Measurements from ENCODE around the gene DRD4. TPM values are rescaled to one million over a fixed set of nuclear protein-coding genes. Genes with fewer than 3 reads are reported as not detected.

The DRD4 gene
- 1 to 10 TPM; 1.2 to 2.4 (median 1.8) TPM for total RNA-seq
- long read RNA-seq, donor 1, partial matches to known transcripts: 0 of 1 reads
- long read RNA-seq, donor 1, other reads (novel, unspliced or antisense): 1 of 1 reads
- long read RNA-seq, donor 2, partial matches to known transcripts: 0 of 1 reads
- long read RNA-seq, donor 2, other reads (novel, unspliced or antisense): 1 of 1 reads

DNA sequence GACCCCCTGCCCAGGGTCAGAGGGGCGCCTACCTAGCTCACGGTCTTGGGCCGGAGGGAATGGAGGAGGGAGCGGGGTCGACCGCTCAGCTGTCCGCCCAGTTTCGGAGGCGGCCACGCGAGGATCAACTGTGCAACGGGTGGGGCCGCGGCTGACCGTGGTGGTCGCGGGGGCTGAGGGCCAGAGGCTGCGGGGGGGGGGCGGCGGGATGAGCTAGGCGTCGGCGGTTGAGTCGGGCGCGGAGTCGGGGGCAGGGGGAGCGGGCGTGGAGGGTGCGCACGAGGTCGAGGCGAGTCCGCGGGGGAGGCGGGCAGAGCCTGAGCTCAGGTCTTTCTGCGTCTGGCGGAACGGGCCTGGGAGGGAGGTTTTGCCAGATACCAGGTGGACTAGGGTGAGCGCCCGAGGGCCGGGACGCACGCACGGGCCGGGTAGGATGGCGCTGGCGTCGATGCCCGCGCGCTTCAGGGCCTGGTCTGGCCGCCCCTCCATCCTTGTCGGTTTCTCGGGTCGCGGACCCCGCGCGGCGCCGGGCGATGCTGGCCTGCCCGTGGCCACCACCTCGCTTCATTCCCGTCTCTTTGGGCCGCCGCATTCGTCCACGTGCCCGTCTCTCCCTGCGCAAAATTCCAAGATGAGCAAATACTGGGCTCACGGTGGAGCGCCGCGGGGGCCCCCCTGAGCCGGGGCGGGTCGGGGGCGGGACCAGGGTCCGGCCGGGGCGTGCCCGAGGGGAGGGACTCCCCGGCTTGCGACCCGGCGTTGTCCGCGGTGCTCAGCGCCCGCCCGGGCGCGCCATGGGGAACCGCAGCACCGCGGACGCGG, at the start of gene DRD4:
TSS of gene DRD4 (plus strand) at position 759 of the 822 bp plus-strand sequence. CDS start at position 795, 36 bp downstream.
- peaks cover 9% of the 10 kb centered on the region for H3K4me1 ChIP-seq (ENCODE audit: low read depth)
- DNase-seq (peak in 2 of 3 donors; percentile 42 to 43), ATAC-seq (peak; percentile 55)
- no peak within 1 kb of the TSS for H3K4me3 ChIP-seq
- no peaks in the 10 kb centered on the region for H3K9me3 ChIP-seq
- intact Hi-C loops (cut with DNase I, micrococcal nuclease): no loop called here
- H3K36me3 ChIP-seq (ENCODE audit: low read depth): no peaks in the 10 kb centered on the region
- TF ChIP-seq, protein P1, sequence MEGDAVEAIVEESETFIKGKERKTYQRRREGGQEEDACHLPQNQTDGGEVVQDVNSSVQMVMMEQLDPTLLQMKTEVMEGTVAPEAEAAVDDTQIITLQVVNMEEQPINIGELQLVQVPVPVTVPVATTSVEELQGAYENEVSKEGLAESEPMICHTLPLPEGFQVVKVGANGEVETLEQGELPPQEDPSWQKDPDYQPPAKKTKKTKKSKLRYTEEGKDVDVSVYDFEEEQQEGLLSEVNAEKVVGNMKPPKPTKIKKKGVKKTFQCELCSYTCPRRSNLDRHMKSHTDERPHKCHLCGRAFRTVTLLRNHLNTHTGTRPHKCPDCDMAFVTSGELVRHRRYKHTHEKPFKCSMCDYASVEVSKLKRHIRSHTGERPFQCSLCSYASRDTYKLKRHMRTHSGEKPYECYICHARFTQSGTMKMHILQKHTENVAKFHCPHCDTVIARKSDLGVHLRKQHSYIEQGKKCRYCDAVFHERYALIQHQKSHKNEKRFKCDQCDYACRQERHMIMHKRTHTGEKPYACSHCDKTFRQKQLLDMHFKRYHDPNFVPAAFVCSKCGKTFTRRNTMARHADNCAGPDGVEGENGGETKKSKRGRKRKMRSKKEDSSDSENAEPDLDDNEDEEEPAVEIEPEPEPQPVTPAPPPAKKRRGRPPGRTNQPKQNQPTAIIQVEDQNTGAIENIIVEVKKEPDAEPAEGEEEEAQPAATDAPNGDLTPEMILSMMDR (IDR thresholded peaks at IDR 0.05): no peak

DNA sequence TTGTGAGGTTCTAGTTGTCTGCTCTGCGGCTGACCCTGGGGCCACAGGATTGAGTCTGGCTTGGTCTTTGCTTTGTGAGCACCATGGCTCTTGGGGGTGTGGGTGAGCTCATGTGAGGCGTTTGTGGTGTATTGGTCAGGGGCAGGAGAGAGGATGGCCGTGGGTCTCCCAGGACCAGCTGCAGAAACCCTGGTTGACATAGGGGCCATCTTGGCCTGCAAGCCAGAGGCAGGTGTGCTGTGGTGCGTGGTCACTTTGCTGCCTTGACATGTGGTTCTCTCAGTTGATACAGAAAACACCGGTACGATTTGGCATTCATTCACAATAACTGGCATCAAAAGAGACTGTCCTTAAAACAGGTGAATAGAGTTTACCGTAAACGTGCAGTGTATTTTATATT, 49.5 kb upstream of the DRD4 start:
- no peaks in the 10 kb centered on the region for H3K4me1 ChIP-seq (ENCODE audit: low read depth)
- peaks cover 4% of the 10 kb centered on the region for H3K36me3 ChIP-seq (ENCODE audit: low read depth)
- no peak overlapping the region for H3K4me3 ChIP-seq
- TF ChIP-seq, protein P1 (IDR thresholded peaks at IDR 0.05): no peak
- ATAC-seq (peak; percentile 9), DNase-seq (no peak)
- intact Hi-C loops (cut with DNase I, micrococcal nuclease): no loop called here
- H3K9me3 ChIP-seq: no peaks in the 10 kb centered on the region

DNA sequence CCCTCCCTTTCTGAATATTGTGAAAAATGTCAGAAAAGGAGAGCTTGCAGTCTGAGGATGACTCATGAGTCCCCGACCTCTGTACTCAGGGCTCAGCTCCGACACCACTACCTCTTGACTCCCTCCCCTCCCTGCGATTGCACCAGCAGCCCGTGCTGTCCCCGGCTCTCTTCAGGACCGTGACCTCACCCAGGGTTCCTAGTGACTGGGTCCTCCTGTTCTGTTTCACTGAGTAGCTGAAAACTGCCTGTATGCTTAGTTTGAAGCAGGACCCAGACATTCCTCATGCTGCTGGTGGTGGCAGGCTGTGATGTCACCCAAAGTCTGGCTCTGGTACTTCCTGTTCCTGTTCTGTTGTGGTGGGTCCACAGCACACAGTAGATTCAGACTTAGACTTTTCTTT, 49.1 kb upstream of the DRD4 start:
- Histone ChIP-seq H3K36me3 (ENCODE audit: low read depth) (peaks cover 6% of the 10 kb centered on the region), H3K4me1 (ENCODE audit: low read depth) (no peaks in the 10 kb centered on the region), H3K4me3 (no peak overlapping the region), H3K9me3 (no peaks in the 10 kb centered on the region)
- TF ChIP-seq, protein P1 (IDR thresholded peaks at IDR 0.05): no peak
- ATAC-seq (peak; percentile 68), DNase-seq (peak in 1 of 3 donors; percentile 17)
- intact Hi-C loops (cut with DNase I, micrococcal nuclease): no loop called here

DNA sequence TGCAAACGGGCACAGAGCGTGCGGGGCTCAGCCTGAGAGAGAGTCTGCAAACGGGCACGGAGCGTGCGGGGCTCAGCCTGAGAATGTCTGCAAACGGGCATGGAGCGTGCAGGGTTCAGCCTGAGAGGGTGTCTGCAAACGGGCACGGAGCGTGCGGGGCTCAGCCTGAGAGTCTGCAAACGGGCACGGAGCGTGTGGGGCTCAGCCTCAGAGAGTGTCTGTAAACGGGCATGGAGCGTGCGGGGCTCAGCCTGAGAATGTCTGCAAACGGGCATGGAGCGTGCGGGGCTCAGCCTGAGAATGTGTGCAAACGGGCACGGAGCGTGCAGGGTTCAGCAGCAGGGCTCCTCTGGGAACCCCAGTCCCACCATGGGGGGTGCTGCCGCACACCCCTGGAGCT, 47.3 kb upstream of the DRD4 start:
- TF ChIP-seq, protein P1 (IDR thresholded peaks at IDR 0.05): no peak
- H3K4me3 ChIP-seq: no peak overlapping the region
- no peak for ATAC-seq
- no peaks in the 10 kb centered on the region for H3K9me3 ChIP-seq
- intact Hi-C loops (cut with DNase I, micrococcal nuclease): no loop called here
- H3K36me3 ChIP-seq (ENCODE audit: low read depth): peaks cover 5% of the 10 kb centered on the region
- no peaks in the 10 kb centered on the region for H3K4me1 ChIP-seq (ENCODE audit: low read depth)
- peak in 1 of 3 donors; percentile 19 for DNase-seq

DNA sequence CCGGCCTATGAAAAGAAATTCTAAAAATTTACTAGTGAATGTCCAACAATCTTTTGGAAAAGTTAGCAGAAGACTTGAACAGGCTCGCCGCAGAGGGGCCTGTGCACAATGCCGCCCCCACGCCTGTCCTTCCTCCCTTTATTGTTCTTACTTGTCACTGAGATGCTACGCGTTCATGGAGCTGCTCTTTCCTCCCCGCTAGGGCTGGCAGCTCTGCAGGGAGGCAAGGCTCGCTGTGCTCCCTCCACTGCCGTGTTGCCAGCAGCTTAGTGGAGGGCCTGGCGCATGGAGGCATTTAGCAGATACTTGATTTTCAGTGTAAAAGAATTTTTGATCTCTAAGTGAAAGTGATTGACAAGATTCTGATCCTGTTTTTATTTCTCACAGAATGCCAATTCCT, 46.1 kb upstream of the DRD4 start:
- peaks cover 5% of the 10 kb centered on the region for H3K36me3 ChIP-seq (ENCODE audit: low read depth)
- H3K4me1 ChIP-seq (ENCODE audit: low read depth): no peaks in the 10 kb centered on the region
- no peak overlapping the region for H3K4me3 ChIP-seq
- TF ChIP-seq, protein P1 (IDR thresholded peaks at IDR 0.05): no peak
- H3K9me3 ChIP-seq: no peaks in the 10 kb centered on the region
- intact Hi-C loops (cut with DNase I, micrococcal nuclease): no loop called here
- DNase-seq (no peak), ATAC-seq (no peak)
